Measurements from ENCODE around the gene CCDC167. TPM values are rescaled to one million over a fixed set of nuclear protein-coding genes. Genes with fewer than 3 reads are reported as not detected.

The CCDC167 gene
- total RNA-seq, 2 experiments from 2014 or later: 7.3 to 8.0 TPM

GRCh38 chr6:37543361-37543760 lies 43.7 kb upstream of the CCDC167 start:
- H3K9me3 Mint-ChIP-seq: no peaks in the 10 kb centered on the region
- no peak overlapping the region for H3K27ac ChIP-seq (ENCODE audit: low read depth in 1 of 2, low read length in 2 of 2)
- no peaks in the 10 kb centered on the region for H3K27me3 ChIP-seq (ENCODE audit: control insufficient read depth in 1 of 2, insufficient read depth in 2 of 2, low read length in 2 of 2)
- no peaks in the 10 kb centered on the region for H3K36me3 ChIP-seq (ENCODE audit: insufficient read depth, low read length)
- H3K27ac Mint-ChIP-seq: peak overlapping the region; percentile 64
- ChIA-PET CTCF (interaction anchor here (1.5 kb wide), 1 partner anchor 26 kb away, joined by 5 read pairs; no protein-coding TSS in a partner anchor), POLR2A (no interaction called here)
- no peak overlapping the region for H3K4me3 ChIP-seq (ENCODE audit: low read length)
- H3K4me1 Mint-ChIP-seq (ENCODE audit: low read depth): peaks cover 61% of the 10 kb centered on the region
- no peak for ATAC-seq (ENCODE audit: poor library complexity)
- TF ChIP-seq, protein P1, sequence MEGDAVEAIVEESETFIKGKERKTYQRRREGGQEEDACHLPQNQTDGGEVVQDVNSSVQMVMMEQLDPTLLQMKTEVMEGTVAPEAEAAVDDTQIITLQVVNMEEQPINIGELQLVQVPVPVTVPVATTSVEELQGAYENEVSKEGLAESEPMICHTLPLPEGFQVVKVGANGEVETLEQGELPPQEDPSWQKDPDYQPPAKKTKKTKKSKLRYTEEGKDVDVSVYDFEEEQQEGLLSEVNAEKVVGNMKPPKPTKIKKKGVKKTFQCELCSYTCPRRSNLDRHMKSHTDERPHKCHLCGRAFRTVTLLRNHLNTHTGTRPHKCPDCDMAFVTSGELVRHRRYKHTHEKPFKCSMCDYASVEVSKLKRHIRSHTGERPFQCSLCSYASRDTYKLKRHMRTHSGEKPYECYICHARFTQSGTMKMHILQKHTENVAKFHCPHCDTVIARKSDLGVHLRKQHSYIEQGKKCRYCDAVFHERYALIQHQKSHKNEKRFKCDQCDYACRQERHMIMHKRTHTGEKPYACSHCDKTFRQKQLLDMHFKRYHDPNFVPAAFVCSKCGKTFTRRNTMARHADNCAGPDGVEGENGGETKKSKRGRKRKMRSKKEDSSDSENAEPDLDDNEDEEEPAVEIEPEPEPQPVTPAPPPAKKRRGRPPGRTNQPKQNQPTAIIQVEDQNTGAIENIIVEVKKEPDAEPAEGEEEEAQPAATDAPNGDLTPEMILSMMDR (IDR thresholded peaks at IDR 0.05): no peak
- H3K9me3 ChIP-seq (ENCODE audit: control insufficient read depth in 1 of 2, insufficient read depth in 1 of 2, low read length in 2 of 2): no peaks in the 10 kb centered on the region
- peaks cover 35% of the 10 kb centered on the region for H3K4me1 ChIP-seq (ENCODE audit: insufficient read depth, low read length)
- no peak for DNase-seq
- intact Hi-C loops (cut with DNase I, micrococcal nuclease): no loop called here
- peaks cover 2% of the 10 kb centered on the region for H3K36me3 Mint-ChIP-seq (ENCODE audit: low read depth)
- no peaks in the 10 kb centered on the region for H3K27me3 Mint-ChIP-seq
- no peak overlapping the region for H3K4me3 Mint-ChIP-seq

DNA sequence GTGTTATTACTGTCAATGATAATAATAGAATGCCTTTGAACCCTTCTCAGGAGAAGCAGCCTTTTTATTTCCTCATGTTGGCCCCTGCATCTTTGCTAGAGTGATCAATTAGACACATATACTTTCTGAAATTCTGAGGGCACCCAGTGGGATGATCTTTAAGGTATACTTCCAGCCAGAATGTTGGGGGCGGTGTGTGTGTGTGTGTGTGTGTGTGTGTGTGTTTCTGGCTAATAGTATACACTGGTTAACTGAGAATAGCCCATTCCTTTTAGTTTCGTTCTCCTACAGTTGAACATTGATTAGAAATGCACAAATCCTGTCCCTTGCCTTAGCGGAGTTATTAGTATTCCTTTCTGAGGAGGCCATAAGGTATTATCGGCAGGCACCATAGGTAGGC lies 41.7 kb upstream of the CCDC167 start:
- Histone ChIP-seq H3K36me3 (ENCODE audit: insufficient read depth, low read length) (no peaks in the 10 kb centered on the region), H3K27me3 (ENCODE audit: control insufficient read depth in 1 of 2, insufficient read depth in 2 of 2, low read length in 2 of 2) (no peaks in the 10 kb centered on the region), H3K4me3 (ENCODE audit: low read length) (no peak overlapping the region), H3K4me1 (ENCODE audit: insufficient read depth, low read length) (peaks cover 21% of the 10 kb centered on the region), H3K27ac (ENCODE audit: low read depth in 1 of 2, low read length in 2 of 2) (no peak overlapping the region), H3K9me3 (ENCODE audit: control insufficient read depth in 1 of 2, insufficient read depth in 1 of 2, low read length in 2 of 2) (no peaks in the 10 kb centered on the region)
- DNase-seq: no peak
- H3K36me3 Mint-ChIP-seq (ENCODE audit: low read depth): peaks cover 8% of the 10 kb centered on the region
- peaks cover 48% of the 10 kb centered on the region for H3K4me1 Mint-ChIP-seq (ENCODE audit: low read depth)
- no peaks in the 10 kb centered on the region for H3K9me3 Mint-ChIP-seq
- no peak for ATAC-seq (ENCODE audit: poor library complexity)
- TF ChIP-seq, protein P1 (IDR thresholded peaks at IDR 0.05): no peak
- ChIA-PET CTCF (no interaction called here), POLR2A (interaction anchor here (0.9 kb wide), 1 partner anchor 24 kb away, joined by 3 read pairs; no protein-coding TSS in a partner anchor)
- peak overlapping the region; percentile 64 for H3K27ac Mint-ChIP-seq
- H3K4me3 Mint-ChIP-seq: no peak overlapping the region
- no peaks in the 10 kb centered on the region for H3K27me3 Mint-ChIP-seq
- intact Hi-C loops (cut with DNase I, micrococcal nuclease): no loop called here

DNA sequence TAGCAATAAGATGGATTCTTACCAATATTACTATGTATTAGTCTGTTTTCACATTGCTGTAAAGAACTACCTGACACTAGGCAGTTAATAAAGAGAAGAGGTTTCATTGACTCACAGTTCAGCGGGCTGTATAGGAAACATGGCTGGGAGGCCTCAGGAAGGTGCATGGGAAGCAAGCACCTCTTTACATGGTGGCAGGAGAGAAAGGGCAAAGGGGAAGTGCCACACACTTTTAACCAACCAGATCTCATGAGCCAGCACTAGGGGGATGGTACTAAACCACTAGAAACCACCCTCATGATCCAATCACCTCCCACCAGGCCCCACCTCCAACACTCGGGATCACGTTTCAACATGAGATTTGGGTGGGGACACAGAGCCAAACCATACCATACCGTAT lies 40.7 kb upstream of the CCDC167 start:
- Mint-ChIP-seq H3K36me3 (ENCODE audit: low read depth) (peaks cover 9% of the 10 kb centered on the region), H3K9me3 (no peaks in the 10 kb centered on the region), H3K27ac (peak overlapping the region; percentile 50), H3K4me3 (no peak overlapping the region), H3K27me3 (no peaks in the 10 kb centered on the region), H3K4me1 (ENCODE audit: low read depth) (peaks cover 46% of the 10 kb centered on the region)
- no peaks in the 10 kb centered on the region for H3K27me3 ChIP-seq (ENCODE audit: control insufficient read depth in 1 of 2, insufficient read depth in 2 of 2, low read length in 2 of 2)
- H3K27ac ChIP-seq (ENCODE audit: low read depth in 1 of 2, low read length in 2 of 2): no peak overlapping the region
- H3K4me1 ChIP-seq (ENCODE audit: insufficient read depth, low read length): peaks cover 25% of the 10 kb centered on the region
- POLR2A ChIA-PET: no interaction called here
- DNase-seq: no peak
- peak; percentile 37 for ATAC-seq (ENCODE audit: poor library complexity)
- TF ChIP-seq, protein P1 (IDR thresholded peaks at IDR 0.05): no peak
- CTCF ChIA-PET: no interaction called here
- intact Hi-C loops (cut with DNase I, micrococcal nuclease): no loop called here
- H3K36me3 ChIP-seq (ENCODE audit: insufficient read depth, low read length): peaks cover 3% of the 10 kb centered on the region
- no peaks in the 10 kb centered on the region for H3K9me3 ChIP-seq (ENCODE audit: control insufficient read depth in 1 of 2, insufficient read depth in 1 of 2, low read length in 2 of 2)
- no peak overlapping the region for H3K4me3 ChIP-seq (ENCODE audit: low read length)
